DMS53 treated with DMSO at 0.1 percent for 48 hours (cell line): ENCODE results near the gene SLC44A2.

Experiments
- DNase-seq: peaks from one replicate; lab custom pipeline; 2025; ENCODE audit not compliant: unreplicated experiment; lab: John Stamatoyannopoulos, UW

SLC44A2 gene

DNA sequence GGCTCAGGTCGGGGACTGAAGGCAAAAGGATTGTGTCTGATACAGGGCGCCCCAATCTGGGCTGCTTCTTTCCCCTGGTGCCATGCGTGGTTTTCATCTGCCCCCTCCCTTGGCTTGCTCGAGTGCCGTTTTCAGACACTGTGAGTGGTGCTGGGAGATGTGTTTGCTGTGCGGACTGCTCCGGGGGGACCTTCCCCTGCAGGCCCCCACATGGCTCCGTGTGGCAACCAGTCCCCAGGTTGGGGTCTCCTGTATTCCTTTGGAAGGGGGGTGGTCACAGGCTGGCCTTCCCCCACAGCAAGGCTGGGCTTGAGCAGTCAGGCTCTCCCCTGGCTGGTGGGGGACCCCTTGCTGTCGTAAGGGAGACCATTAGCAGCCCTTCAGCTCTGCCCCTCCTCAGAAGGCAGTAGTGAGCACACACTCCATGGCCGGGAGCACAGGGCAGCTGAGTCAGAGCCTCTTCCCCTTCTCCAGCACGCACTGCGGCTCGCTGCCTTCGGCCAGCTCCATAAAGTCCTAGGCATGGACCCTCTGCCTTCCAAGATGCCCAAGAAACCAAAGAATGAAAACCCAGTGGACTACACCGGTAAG, 55.3 kb downstream of the SLC44A2 start:
- no peak for DNase-seq

DNA sequence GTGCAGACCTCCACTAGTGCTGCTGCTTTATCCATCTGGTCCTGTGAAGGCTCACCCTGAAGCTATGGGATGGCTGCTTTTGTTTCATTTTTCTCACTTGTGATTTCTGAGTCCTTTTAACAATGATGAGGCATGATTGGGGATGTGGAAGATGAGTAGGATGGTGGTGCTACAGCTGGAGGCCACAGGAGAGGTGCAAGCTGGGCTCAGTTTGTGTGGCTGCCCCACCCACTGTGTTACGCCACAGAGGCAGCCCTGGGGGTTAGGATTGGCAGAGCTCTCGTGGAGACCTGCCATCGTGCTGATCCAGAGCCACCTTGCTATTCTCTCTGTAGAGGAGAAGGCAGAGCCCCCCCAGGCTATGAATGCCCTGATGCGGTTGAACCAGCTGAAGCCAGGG, 56.3 kb downstream of the SLC44A2 start:
- DNase-seq, result no peak

DNA sequence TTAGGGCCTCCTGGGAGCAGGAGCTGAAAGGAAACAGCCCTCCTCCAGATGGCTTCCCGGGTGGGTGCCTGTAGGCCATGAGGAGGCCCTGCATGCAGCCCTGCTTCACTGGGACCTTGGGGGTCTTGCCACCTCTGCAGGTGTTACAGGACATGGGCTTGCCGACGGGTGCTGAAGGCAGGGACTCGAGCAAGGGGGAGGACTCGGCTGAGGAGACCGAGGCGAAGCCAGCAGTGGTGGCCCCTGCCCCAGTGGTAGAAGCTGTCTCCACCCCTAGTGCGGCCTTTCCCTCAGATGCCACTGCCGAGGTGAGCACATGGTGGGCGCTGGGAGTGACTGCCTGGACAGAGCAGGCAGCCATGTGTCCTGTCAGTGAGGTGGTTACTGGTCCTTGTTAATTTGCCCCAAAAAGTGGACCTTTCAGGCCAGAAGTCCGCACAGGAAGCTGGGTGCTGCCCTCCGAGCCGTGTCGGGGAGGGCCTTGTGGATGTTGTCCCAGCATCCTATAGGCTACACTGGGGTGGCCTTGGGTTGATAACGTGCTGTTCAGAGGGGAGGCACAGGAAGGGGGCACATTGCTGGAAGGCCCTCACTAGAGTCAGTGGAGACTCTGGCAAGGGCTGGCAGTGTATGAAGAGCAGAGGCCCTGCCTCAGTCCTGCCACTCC, 57.2 kb downstream of the SLC44A2 start:
- DNase-seq, result no peak

DNA sequence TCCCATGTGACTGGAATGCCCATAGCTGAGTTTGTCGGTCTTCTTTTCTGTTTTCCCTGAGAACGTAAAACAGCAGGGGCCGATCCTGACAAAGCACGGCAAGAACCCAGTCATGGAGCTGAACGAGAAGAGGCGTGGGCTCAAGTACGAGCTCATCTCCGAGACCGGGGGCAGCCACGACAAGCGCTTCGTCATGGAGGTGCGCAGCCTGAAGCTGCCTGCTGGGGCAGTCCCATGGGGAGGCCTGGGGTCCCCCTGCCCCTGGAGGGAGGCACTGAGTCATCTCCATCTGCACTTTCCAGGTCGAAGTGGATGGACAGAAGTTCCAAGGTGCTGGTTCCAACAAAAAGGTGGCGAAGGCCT, 57.7 kb downstream of the SLC44A2 start:
- DNase-seq, result no peak

DNA sequence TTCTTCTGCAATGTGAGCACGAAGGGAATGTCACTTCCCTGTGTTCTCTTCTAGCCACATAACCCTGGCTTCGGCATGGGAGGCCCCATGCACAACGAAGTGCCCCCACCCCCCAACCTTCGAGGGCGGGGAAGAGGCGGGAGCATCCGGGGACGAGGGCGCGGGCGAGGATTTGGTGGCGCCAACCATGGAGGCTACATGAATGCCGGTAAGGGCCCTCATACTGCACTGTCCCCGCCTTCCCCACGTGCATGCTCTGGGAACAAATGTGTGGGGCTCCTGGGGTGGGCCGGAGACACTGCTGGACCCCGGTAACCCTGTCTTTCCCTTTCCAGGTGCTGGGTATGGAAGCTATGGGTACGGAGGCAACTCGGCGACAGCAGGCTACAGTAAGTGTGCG, 58.2 kb downstream of the SLC44A2 start:
- DNase-seq, result no peak

DNA sequence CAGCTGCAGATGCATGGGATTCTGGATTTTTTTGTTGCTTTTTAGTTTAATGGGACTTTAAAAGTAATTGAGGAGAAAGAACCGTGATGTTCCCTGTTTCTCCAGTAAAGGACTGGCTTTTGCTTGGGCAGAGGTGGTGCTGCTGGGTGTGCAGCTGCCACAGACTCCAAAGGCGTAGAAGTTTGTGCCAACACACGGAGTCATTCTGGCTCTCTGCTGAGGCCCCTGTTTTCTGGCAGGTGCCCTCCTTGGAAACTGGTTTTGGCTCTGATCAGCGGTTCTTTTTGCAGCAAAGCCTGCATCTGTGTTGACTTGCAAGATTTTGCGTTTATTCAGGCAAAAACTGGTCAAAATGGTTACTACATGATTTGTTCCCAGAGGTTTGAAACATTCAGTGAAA, 59.9 kb downstream of the SLC44A2 start:
- no peak for DNase-seq

DNA sequence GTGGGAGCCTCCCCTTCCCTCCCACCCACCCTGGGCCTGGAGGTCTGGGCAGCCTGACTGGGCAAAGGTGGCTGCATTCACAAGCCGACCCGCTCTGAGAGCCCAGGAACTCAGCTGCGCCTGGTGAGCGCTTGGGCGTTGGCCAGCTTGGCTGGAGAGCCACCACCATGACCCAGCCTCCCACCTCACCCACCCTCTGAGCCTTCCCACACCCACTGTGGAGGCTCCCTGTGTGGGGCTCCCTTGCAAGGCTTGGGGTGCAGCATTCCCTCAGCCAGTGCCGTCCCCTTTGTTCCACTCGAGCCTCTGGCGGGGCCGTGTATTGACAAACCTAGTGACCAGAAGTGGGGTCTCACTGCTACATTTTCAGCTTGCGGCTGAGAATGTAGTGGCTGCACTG, 60.8 kb downstream of the SLC44A2 start:
- no peak for DNase-seq

DNA sequence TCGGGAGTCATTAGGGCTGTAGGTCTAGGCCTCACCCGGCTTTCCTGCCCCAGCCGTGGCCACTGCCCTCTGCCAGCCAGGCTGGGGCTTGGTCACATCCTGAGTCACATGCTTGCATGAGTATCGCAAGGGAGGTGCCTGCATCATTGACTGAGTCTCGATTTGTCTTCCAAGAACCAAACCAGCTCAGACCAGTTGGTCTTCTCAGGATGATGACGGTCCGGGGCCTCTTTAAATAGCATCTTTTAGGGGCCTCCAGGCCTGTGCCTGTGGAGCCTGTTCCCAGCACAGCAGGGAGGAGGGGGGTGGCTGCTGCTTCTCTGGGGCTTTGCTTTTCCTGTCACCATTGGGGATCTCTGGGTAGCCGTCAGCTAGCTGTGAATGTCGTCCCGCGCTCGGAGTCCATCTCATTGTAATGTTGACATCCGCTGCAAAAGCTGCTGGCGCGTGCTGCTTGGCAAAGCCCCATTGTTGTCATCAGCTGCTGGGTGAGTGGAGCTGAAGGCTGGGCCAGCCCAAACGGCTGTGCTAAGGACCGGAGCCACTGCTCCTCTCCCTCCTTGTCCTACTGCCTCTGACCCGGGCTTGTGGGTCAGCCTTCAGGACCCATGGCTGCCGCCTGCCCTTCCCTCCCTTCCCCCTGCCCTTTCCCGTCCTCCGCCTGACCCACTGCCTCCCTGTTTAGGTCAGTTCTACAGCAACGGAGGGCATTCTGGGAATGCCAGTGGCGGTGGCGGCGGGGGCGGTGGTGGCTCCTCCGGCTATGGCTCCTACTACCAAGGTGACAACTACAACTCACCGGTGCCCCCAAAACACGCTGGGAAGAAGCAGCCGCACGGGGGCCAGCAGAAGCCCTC, 61.5 kb downstream of the SLC44A2 start:
- DNase-seq, result no peak

DNA sequence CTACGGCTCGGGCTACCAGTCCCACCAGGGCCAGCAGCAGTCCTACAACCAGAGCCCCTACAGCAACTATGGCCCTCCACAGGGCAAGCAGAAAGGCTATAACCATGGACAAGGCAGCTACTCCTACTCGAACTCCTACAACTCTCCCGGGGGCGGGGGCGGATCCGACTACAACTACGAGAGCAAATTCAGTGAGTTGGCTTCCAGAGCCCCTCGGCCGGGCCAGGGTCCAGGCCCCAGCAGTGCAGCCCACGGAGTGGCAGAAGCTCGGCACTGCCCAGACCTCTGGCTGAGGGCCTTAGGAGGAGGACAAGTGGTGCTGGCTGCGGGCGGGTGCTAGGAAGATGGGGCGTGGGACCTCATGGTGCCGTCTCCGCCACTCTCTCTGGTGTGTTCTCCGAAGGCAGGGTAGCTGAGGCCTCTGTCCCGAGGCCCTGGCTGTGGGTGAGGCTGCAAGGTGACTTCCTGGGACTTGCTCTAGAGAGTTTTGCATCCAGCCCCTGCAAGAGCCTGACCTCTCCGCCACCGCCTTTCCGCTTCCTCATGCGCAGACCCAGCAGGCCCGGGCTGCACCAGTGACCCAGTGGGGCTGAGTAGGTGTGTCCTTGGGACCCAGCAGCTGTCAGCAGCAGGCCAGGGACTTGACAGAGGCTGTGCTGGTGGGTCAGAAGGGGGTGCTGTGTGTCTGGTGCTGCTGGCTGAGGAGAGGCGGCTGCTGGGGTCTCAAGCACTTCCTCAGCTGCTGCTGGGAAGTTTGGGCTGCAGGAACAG, 62.4 kb downstream of the SLC44A2 start:
- DNase-seq, result no peak

DNA sequence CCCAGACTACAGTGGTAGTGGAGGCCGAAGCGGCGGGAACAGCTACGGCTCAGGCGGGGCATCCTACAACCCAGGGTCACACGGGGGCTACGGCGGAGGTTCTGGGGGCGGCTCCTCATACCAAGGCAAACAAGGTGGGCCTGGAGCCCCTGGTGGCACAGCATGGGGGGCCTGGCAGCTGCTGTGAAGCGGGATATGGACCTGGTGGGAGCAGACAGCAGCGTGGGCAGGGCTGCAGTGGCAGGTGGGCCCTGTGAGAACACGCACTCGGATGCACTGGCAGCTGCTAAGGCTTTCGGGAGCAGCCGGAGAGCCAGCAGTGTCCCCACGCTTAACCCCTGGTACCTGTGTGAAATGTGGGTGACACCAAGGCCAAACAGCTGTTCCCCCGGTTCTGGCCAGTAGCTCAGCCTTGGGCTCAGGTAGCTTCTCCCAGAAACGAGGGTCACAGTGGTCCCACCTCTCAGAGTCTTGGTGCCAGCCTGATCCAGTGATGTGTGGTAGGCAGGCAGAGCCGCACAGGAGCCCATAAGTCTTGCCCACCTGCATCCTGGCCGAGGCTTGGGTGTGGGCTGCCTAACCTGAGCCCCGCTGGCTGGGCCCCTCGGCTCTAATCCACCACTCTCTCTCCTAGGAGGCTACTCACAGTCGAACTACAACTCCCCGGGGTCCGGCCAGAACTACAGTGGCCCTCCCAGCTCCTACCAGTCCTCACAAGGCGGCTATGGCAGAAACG, 63.4 kb downstream of the SLC44A2 start:
- no peak for DNase-seq

DNA sequence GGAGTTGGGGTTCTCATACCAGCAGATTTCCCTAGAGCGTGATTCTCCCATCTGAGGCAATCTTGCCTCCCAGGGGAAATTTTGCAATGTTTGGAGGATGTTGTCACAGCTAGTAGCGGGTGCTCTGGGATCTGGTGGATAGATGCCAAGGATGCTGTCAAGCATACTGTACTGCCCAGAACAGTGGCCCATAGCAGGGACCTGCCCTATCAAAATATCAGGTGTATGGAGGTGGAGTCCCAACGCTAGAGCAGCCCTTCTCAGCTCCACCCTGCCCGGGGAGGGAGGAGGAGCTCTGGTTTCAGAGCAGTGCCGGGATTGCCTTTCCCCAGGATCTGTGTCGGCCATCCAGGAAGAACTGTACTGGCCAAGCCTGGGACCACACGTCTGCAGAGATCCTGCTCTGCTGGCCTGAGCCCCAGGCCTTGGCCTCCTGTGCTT, 65.0 kb downstream of the SLC44A2 start:
- no peak for DNase-seq

DNA sequence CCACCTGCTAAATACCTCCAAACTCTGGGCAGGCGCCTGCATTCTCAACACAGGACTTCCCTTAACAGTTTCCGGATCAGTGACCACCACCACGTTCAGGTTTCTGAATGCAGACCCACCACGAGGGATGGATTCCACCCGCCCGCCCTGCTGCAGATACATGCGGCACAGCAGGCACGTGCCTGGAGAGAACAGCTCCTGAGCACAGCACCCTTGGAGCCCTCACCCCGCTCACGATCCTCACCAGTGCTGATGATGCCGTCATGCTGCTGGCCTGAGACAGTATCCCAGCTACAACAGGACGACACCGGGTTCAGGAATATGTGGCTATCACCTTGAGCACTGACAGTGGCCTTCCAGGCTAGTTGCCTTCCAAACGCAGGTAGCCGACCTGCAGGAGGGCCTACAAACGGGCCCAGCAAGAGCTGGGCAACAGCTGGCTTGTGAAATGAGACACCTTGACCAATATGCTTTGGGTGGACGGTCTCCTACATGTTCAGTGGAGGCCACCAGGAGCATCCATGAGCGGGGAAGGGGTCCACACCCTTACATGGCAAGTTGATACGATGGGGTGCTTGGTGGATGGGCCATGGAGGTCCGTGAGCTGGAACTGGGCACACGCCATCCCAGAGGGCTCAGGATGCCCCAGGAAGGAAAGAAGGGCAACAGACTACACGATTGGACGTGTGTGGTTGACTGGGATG, 66.0 kb downstream of the SLC44A2 start:
- DNase-seq, result no peak

DNA sequence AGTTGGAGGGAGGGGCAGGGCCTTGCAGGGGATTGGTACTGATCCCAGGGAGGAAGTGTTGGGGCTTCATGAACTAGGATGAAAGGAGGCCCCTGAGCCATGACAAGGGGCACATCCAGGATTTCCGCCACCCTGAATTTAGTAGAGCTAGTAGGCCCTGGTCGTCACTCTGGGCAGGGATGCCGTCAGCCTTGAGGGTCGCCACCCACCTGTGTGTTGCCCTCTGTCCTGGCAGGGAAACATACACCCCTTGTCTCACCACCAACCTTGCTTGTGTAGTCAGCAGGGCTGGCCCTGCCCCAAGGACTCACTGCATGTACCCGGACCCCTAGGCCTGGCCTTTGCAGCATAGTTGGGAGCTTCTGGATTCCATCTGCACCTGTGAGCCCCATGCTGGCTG, 66.5 kb downstream of the SLC44A2 start:
- no peak for DNase-seq

DNA sequence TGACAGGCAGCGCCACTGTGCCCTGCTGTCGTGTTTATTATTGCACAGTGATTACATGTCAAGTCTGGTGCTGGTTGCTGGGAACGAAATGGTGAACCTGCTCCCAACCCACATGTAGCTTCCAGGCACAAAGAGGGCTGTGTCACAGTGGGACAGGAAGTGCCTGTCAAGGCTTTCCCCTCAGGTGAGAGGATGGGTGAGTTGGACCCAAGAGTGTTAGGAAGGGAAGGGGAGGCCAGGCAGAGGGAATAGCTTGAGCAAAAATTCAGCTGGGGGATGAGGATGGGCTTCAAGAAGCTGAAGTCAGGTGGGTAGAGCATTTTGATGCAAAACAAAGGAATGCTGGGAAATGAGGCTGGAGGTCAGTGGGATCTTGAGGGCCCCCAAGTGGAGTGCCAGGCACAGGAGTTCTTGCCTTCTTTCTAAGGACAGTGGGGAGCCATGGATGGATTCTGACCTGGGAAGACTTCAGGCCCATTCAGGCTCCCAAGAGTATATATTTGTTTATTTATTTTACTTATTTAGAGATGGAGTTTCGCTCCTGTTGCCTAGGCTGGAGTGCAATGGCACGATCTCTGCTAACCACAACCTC, 67.4 kb downstream of the SLC44A2 start:
- no peak for DNase-seq
